LHCN-M2 (cell line): Measurements from ENCODE around the gene GPR55. TPM values are rescaled to one million over a fixed set of nuclear protein-coding genes. Genes with fewer than 3 reads are reported as not detected.

ENCODE experiments used
- DNase-seq: peaks from one replicate; pipeline ENCODE4 v3.0.0-alpha.2; 2012; ENCODE audit warnings: low read depth
- total RNA-seq: library from RNA; depleted of rRNA; stranded (reverse); fragments of >200 nt; gene quantifications from 2 replicates; pipeline ENCODE4 v1.2.3, GENCODE V29; 2014

The GPR55 gene
- total RNA-seq, 1 experiment from 2014 or later = not detected

GRCh38 chr2:230901006-230901405 lies 24.0 kb downstream of the GPR55 start:
- no peak for DNase-seq

GRCh38 chr2:230900336-230900995 lies 24.6 kb downstream of the GPR55 start:
- DNase-seq = no peak

- no peak for DNase-seq
These were observed 25.3 kb downstream of the GPR55 start for GRCh38 chr2:230899786-230900185.

GRCh38 chr2:230899287-230899686 lies 25.8 kb downstream of the GPR55 start:
- DNase-seq = no peak

GRCh38 chr2:230898713-230899091 lies 26.3 kb downstream of the GPR55 start:
- no peak for DNase-seq

- DNase-seq = no peak
These were observed 26.9 kb downstream of the GPR55 start for GRCh38 chr2:230898016-230898712.

GRCh38 chr2:230896346-230897115 lies 28.5 kb downstream of the GPR55 start:
- DNase-seq = no peak

- no peak for DNase-seq
These were observed 29.3 kb downstream of the GPR55 start for GRCh38 chr2:230895536-230896345.

- DNase-seq = no peak
These were observed 30.9 kb downstream of the GPR55 start for GRCh38 chr2:230893841-230894781.

GRCh38 chr2:230893338-230893737 lies 31.7 kb downstream of the GPR55 start:
- DNase-seq = no peak

- DNase-seq = no peak
These were observed 33.5 kb downstream of the GPR55 start for GRCh38 chr2:230891509-230891908.

- DNase-seq = peak; percentile 17
These were observed 34.0 kb downstream of the GPR55 start for GRCh38 chr2:230891064-230891463.

GRCh38 chr2:230890646-230891045 lies 34.4 kb downstream of the GPR55 start:
- no peak for DNase-seq

GRCh38 chr2:230889911-230890601 lies 35.0 kb downstream of the GPR55 start:
- DNase-seq = no peak

- DNase-seq = no peak
These were observed 36.1 kb downstream of the GPR55 start for GRCh38 chr2:230888824-230889400.

GRCh38 chr2:230887342-230887741 lies 37.7 kb downstream of the GPR55 start:
- DNase-seq = no peak

- no peak for DNase-seq
These were observed 38.4 kb downstream of the GPR55 start for GRCh38 chr2:230886671-230887071.

GRCh38 chr2:230886206-230886605 lies 38.8 kb downstream of the GPR55 start:
- no peak for DNase-seq

GRCh38 chr2:230885463-230886130 lies 39.4 kb downstream of the GPR55 start:
- DNase-seq = peak; percentile 7
